GM19240 (cell line): Measurements from ENCODE around the gene CHST8.
"Not testable (repeated sequence)": the region's sequence is repeated elsewhere in the genome, so short reads cannot be mapped to it uniquely, and the experiment has no call there.

Experiments used
- DNase-seq: peaks from one replicate; pipeline ENCODE4 v3.0.0; 2011; ENCODE audit warnings: low spot score; ENCODE audit not compliant: insufficient read length

The CHST8 gene

DNA sequence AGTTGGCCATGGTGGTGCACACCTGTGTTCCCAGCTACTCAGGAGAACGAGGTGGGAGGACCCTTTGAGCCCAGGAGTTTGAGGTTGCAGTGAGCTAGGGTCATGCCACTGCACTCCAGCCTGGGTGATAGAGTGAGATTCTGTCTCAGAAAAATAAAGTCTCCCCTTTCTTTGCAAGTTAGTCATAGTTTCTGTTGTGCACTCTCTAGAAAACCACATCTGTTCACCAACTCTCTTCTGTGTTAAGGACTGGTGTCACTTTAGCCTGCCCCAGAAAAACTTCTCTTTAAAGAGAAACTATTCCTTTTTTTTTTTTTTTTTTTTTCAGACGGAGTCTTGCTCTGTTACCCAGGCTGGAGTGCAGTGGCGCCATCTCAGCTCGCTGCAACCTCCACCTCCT lies 4.9 kb upstream of the CHST8 start:
- DNase-seq = no peak

DNA sequence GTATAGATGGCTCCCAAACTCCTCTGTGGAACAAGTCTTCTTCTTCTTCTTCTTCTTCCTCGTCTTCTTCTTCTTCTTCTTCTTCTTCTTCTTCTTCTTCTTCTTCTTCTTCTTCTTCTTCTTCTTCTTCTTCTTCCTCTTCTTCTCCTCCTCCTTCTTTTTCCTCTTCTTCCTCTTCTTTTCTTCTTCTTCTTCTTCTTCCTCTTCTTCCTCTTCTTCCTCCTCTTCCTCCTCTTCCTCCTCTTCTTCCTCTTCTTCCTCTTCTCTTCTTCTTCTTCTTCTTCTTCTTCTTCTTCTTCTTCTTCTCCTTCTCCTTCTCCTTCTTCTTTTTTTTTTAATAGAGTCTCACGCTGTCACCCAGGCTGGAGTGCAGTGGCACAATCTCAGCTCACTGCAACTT lies 3.4 kb upstream of the CHST8 start:
- DNase-seq = not testable (repeated sequence)

DNA sequence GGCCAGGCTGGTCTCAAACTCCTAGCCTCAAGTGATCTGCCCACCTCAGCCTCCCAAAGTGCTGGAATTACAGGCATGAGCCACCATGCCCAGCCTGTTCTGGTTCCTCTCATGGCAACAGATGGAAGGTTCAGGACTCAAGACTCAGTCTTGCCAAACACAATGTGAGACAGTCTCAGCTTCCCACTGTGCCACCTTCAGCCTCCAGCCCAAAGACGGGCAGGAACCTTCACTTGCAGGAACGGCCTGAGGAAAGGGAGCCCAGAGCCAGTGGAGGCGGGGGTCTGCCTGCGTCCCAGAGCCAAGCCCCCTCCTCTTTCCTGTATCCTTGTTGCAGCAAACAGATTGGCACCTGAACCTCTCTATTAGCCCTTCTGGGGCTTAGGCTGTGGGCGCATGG lies 2.9 kb upstream of the CHST8 start:
- DNase-seq = no peak

DNA sequence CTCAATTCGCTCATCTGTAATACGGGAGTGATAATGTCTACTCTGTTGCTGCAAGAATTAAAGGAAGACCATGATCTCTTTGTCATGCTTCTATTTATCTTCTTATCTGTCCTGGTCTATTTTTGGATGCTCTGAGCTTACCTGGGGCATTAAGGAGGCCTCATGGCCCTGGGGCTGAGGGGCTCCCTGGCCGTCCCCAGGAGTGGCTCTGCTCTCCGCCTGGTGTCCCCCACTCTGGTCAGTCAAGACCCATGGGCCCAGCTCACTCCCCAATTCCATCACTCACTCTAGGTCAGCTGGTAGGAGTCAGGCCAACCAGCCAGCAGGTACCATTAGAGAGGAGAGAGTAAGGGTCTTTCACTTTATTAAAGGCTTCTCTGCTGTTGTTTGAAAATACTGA lies 1.1 kb upstream of the CHST8 start:
- DNase-seq = no peak

DNA sequence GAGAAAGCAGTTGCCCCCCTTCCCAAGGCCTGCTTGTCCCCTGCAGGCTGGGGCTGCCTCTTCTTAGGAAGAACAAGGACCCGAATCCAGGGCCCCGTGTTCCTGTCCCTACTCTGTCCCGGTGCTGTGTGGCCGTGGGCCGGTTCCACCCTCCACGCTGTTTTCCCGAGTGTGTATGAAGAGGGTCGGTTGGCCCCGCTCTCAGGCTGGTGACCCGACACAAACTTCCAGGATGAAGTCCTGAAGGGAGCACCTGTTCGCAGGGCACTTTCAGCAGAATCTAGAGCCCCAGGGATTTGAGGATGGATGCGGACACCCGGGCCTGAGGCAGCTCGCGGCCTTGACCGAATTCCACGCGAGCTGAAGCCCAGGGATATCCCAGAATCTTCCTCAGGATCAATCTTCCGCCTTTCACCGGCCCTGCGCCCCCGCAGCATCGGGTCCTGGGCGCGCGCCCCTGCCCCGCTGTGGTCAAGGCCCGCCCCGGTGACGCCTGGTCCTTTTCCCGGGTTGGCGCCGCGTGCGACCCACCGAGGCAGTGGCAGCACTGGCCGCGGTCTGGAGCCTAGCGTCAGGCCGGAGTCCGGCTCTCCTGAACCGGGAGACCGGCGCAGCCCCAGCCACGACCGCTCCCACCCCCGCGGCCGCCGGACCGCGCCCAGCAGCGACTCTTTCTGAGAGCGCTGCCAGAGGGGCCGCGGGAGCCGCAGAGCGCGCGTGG lies 528 bp upstream of the CHST8 start:
- DNase-seq = no peak

DNA sequence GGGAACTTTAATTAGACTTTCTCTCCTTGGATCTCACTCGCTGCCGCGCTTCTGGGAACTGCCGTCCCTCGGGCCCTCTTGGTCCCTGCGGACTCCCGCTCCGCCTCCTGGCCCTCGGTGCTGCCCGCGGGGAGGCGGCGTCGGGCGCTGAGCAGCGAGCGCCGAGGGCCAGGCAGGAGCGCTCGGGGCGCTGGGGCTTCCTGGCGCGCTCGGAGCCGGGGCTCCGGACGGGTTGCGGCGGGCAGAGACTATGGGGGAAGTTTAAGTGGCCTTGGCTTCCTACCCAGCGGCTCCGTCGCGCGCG lies 704 bp downstream of the CHST8 start:
- no peak for DNase-seq

DNA sequence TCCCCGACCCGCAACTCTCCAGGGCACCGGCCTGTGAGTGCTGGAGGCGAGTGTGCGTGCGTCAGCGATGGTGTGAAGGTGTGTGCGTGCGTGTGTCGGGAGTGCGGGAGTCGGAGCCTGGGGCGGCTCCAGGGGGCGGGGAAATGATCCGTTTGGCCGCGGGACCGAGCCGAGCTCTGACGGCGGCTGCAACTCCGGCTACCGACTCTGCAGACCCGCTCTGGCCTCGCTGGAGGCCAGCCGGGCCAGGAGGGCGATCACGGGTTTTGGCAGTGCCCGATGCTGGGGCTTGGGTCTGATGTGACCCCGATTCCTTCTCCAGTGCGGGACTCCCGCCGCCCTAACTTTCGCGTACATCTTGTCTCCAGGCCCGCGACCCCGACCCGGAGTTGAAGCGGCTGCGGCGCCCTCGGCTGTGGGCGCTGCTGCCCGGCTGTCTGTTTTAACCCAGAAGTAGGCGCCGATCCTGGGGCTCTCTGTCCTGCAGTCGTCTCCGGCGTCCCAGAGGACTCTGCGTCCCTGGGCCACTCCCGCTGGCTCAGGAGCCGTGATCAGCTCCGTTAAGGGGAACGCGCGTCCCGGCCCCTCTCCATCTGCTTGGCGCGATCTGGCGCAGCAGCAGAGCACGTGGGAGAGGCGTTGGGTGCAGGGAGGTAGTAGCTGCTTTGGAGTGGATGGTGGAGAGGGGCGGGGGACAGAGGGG lies 1.2 kb downstream of the CHST8 start:
- no peak for DNase-seq

DNA sequence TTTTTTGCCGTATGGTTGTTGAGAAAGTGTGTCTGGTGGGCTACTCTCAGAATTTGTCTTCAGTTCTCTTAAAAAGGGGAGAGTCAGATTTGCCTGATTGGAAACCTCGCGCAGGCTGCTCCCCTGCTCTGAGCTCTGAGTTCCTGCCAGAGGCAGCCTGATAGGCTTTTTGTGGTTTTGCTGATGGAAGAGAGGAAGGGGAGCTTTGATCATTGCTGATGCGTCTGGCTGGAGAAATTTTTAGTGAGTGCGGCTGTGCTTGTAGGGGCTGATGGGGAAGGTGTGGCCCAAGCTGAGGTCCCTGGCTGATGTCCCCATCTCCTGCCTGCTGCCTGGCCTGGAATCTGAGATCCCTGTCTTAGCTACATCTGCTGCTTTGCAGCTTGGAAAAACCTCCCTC lies 2.8 kb downstream of the CHST8 start:
- no peak for DNase-seq

DNA sequence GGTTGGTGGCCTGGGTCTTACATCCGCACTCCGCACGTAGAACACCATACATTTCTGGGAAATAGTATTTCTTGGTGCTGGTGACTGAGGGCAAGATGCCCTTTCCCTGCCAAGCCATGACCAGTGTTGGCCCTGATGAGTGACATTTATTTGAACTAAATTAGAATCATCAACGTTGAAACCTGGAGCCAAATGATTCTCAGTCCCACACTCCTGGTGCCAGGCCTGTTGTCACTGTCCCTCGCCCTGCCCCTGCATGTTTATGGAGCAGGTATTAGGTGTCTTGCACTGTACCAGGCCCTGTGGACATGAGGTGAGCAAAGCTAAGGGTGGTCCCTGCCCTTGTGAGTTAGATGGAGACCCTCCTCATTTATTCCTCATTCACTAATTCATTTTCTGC lies 5.8 kb downstream of the CHST8 start:
- DNase-seq = no peak

DNA sequence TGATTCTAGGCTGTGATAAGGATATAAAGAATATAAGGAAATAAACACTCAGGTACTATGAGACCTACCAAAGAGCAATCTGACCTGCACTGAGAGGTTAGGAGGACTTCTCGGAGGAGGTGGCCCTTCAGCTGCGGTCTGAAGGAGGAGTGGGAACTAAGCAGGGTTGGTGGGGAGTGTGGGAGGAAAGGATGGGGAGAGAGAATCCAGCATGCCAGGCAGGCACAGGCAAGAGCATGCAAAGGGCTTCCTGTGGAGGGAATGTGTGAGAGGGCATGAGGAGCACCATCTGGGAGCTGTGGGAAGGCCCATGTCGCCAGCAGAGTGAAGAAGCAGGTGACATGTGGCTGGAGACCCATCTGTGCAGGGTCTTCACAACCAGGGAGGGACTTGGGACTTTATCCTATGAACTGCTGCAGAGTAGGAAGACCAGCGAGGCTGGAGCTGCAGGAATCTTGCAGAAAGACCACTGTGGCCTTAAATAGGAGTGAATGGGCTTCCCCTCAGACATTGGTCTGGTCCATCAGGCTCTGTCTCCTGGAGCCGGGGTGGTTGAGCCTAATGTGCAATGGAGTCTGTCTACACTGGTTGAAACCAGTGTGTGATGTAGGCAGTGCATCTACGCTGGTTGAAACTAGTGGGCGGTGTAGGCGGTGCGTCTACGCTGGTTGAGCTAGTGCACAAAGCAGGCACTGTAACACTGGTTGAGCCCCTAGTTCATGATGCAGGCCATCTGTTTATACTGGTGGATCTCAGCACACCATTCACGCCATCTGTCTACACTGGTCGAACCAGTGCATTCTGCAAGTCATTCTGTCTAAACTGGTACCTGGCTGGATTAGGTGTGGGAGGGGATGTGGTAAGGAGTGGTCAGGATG lies 6.4 kb downstream of the CHST8 start:
- DNase-seq = no peak

DNA sequence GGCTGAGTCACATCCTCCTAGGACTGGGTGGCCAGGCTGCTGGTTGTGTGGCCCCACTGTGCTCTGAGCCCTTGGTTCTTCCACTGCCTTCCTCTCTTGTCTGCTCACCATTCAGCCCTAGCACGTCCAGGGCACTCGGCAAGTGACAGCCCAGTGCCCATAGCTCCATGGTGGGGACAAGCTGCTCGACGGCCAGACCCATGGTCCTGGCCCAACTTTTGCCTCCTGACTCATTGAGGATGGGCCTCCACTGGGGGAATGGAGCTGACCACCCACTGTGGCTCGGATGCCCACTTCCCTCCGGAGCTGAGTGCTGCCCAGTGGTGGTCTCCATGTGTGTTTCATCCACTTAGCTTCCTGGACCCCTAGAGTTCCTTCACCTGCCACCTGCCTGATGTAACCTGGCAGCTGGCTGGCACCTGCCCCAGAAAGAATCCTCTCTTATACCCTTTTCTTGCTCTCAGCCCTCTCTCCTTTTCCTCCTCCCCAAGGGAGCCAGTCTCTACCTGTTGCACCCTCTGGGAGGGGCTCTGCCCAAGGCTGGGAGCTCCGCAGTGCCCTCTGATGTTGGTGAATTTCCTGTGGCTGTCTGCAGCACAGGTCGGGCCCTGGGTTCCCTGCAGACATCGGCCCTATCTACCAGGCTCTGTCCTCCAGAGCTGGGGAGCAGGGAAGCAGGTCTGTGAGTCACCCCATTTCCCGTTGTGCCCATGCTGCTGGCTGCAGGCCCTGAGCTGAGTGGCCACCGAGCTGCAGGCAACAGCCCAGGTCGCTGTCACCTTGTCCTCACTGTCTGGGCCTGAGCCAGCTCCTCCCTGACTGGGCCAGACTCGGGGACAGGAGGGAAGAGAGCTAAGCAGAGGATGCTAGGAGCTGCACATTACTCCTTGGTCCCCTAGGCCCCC lies 7.4 kb downstream of the CHST8 start:
- DNase-seq = no peak

DNA sequence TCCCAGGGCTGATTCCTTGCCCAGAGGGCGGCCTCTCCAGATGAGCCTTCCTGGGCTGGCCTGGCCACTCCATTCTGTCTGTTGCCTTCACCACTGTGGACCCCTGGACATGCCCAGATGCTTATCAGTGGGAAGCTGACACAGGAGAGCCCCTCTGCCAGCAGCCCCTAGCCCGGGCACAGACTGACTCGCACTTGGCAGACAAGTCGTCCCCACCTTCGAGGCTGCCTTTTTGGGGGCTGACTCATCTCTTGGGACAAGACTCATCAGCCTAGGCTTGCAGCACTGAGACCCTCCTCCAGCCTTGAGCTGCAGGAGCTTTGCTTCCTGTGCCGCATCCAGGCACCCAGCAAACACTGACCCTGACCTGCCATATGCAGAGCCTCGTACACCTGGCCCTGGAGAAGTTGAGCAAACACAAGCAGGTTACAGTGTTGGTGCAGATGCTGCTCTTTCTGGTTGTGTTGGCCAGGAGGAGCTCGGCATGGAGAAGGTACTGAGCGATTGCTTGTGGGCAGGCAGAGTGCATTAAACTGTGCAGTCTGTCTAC lies 8.1 kb downstream of the CHST8 start:
- no peak for DNase-seq

DNA sequence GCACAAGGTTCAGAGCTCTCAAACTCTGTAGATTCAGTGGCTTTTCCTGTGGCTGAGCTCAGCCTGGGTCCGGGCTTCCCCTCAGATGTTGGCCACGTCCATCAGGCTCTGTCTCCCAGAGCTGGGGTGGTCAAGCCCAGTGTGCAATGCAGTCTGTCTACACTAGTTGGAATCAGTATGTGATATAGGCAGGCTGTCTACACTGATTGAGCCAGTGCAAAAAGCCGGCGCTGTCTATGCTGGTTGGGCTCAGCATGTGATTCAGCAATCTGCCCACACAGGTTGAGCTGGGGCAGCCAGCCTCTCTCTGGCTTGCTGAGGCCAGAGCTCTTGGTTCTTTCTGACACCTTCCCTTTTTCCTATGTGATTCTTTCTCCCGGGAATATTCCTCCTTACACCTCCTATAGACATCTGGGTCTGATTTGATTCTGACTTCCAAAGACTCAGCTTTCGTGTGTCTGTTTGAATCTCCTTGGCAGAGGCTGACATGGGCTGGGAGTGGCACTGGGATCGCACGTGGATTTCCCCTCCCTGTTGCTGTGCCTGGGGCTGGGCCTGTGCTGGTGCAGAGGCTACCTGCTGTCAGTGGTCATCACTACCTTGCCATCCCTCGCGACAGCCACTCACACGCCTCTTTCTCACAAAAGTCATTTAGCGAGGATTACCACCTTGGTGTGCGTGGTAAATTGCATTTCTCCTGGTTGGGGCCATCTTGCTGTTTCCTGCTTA lies 9.3 kb downstream of the CHST8 start:
- no peak for DNase-seq

DNA sequence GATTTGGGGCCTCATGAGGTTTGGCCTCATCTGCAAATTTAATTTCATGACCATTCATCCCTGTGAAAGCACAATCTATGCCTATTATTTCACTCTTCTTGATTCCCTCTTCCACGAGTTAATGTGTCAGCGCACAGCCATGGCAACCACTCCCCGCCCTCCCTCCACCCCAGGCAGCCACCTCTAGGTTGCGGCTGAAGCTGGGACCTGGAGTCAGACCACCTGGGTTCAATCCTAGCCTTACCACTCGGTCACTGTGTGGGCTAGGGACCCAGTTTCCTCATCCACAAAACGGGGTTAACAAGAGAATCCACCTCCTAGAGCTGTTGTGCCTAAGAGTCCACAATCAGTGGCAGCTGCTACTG lies 9.8 kb downstream of the CHST8 start:
- DNase-seq = no peak

DNA sequence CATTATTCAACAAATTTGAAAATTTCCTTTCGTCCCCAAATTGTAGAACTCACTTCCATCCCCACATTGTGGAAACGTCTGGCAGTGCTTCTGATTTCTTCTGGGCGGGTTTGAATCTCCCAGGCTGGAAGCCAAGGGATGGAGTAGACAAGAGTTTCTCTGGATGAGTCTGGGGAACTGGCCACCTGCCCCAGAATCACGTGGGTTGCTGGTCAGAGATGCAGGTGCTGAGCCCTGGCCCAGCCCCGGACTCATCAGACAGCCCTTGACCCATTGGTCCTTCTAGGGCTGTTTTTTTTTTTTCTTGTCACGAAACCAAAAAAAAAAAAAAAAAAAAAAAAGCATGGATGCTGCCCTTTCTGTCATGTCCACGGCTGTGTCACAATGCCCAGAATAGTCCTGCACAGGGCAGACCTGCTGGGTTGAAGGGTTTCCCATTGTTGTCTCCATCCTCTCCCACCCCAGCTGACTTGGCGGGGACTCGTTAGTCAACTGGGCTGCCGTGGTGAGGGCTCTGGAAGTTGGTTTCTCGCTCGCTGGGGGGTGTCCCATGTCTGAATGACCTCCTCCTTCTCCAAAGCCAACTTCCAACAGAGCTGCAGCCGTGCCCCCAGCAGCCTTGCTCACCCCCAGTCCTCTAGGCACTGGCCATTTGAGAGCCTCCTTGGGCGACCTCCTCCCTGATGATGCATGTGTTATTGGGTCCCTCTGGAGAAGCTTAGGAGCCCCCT lies 12.8 kb downstream of the CHST8 start:
- DNase-seq = no peak

DNA sequence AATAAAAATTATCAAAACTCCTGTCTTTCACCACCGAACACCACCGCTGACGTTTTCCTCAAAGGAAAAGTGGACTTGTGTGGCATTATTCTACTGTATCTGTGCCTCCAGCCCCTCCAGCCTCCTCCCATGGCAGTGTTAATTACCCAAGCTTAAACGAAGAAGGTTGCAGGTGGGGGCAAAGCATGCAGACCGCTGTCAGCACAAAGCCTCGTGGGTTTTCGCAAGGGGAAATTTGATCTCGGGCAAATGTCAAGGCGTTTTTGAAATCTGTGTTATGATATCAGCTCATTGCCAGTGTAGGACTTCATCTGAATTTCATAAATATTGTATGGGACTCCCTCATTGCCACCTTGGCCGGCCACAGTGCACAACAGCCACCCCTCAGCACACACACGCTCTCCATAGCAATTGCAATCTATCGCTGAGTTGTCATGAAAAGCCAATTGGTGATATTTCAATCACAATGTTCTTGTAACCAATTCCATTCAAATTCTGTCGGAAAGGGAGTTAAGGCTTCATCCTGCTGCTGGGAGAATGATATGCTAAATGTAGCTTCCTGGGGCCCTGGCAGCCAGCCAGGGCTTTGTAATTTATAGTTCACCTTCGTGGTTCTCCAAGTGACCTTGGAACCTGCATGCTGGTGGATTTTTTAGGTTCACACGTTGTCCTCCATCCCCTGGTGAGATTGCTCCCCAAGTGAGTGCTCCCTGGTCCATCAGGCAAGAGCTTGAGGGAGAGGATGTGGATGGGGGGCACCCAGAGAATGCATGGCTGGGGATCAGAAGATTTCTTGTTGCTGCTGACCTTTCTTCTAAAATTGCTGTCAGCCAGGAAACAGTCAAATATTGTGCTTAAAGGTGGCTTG lies 16.6 kb downstream of the CHST8 start:
- DNase-seq = no peak

DNA sequence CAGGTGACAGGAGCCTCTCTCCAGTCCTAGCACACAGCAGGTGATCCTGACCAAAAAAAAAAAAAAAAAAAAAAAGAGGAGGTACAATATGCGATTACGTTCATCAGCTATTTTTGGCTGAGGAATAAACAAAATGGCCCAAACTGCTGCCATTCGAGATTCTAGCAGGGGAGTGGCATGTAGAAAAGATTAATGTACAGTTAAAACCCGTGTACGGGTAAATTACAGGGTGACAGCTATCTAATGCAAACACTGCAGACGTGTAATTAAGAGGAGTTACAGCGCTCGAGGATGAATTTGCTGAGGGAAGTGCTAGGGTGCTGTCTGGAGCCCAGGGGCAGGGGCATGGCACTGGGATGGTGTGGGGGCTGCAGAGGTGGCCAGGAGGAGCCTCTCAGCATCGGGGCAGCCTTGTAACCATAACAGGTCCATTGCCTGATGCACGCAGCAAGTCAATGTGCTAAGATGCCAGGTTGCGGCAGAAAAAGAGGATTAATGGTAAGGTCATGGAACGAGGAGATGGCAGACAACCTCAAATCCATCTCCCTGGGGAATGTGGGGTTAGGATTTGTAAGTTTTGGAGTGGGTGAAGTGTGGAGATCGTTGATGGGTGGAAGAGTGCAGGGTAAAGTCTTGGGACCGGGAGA lies 17.4 kb downstream of the CHST8 start:
- DNase-seq = no peak

DNA sequence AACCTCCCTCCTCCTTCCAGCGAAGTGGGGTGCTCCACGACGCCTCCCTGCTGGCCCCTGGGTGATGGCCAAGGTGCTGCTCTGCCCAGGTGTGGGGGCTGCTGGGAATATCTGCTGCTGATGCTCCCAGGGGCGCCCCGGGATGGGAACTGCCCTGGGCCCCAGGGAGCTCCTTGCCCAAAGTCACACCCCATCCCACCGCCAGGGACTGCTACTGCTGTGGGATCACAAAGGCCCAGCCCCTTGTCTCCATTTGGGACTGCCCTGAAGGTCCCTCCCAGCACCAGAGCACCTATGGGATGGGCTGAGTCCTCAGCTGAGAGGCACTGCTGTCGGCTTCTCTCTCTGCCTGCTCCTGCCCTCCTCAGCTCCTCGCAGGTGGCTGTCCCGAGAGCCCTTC lies 19.0 kb downstream of the CHST8 start:
- no peak for DNase-seq
